Heart left ventricle (tissue), 16 donors: ENCODE measurements around the gene NOL12. TPM values are rescaled to one million over a fixed set of nuclear protein-coding genes. Genes with fewer than 3 reads are reported as not detected.
A peak's percentile ranks its signal among the peaks of the same experiment; 100 is the strongest.

ENCODE experiments used
- ATAC-seq, 4 donors: fragments of 200-7000 bp; cut with Tn5 transposase; one replicate each; pipeline ENCODE4 v1.9.1; 2020 to 2022; ENCODE audit warnings: moderate library complexity in 4 of 4, mild to moderate bottlenecking in 3 of 4, moderate number of reproducible peaks in 1 of 4
- DNase-seq, 5 donors: peaks; one replicate each; pipeline ENCODE4 v3.0.0-alpha.2; 2020
- H3K27ac ChIP-seq, 12 donors: fragments of 200-600 bp; sonication (generic) in 4 of 12; one replicate each; pipeline versions ENCODE4 v1.5.0 to v1.8.0; 2016 to 2022; ENCODE audit warnings: mild to moderate bottlenecking in 2 of 12
- H3K27me3 ChIP-seq, 9 donors: fragments of 200-600 bp; sonication (generic) in 2 of 9; one replicate each; pipeline versions ENCODE4 v1.5.1 to v1.8.0; 2016 to 2022; ENCODE audit warnings: mild to moderate bottlenecking in 3 of 9
- H3K36me3 ChIP-seq, 9 donors: fragments of 200-600 bp; sonication (generic) in 2 of 9; one replicate each; pipeline versions ENCODE4 v1.5.0 to v1.8.0; 2018 to 2022; ENCODE audit warnings: mild to moderate bottlenecking in 2 of 9
- H3K4me1 ChIP-seq, 12 donors: fragments of 200-600 bp; sonication (generic) in 4 of 12; one replicate each; pipeline versions ENCODE4 v1.5.0 to v1.8.0; 2016 to 2022; ENCODE audit warnings: mild to moderate bottlenecking in 3 of 12
- H3K4me3 ChIP-seq, 12 donors: fragments of 200-600 bp; sonication (generic) in 4 of 12; one replicate each; pipeline versions ENCODE4 v1.5.0 to v1.8.0; 2017 to 2022; ENCODE audit warnings: mild to moderate bottlenecking in 9 of 12, moderate library complexity in 4 of 12
- H3K9me3 ChIP-seq, 12 donors: fragments of 200-600 bp; sonication (generic) in 4 of 12; one replicate each; pipeline versions ENCODE4 v1.5.0 to v1.8.0; 2016 to 2022; ENCODE audit warnings: mild to moderate bottlenecking in 1 of 12
- CTCF ChIP-seq, 12 donors: fragments of 200-600 bp; sonication (generic) in 4 of 12; IDR thresholded peaks; one replicate each; pipeline versions ENCODE4 v1.5.0 to v1.8.0; 2018 to 2022; ENCODE audit warnings: antibody characterized with exemption in 12 of 12, mild to moderate bottlenecking in 5 of 12
- POLR2A ChIP-seq, 2 donors: fragments of 450-650 bp; IDR thresholded peaks; one replicate each; pipeline ENCODE4 v1.6.1; 2017; ENCODE audit warnings: antibody characterized with exemption in 2 of 2, mild to moderate bottlenecking in 2 of 2, moderate library complexity in 2 of 2
- WGBS, 4 donors: extraction: QIAGEN DNeasy Blood & Tissue Kit in 2 of 4; methylation state at CpG; one replicate each; pipeline versions ENCODE4 v1.1.5 to v1.1.7; 2013 to 2018; 5-methylcytosine and 5-hydroxymethylcytosine counted together
- intact Hi-C, 10 donors: fragments of 100-400 bp; cut with DNase I; formaldehyde crosslinking; loops; one replicate each; pipeline versions ENCODE4 v1.11.1 to v1.14.2; 2022
- polyA plus RNA-seq, 2 donors: library from polyadenylated mRNA; stranded (reverse); fragments of 200-250 nt; gene quantifications; one replicate each; pipeline ENCODE4 v1.2.3, GENCODE V29; 2013
- total RNA-seq, 9 donors: library from RNA; depleted of rRNA in 2 of 9; stranded (reverse); fragments of >200 nt in 2 of 9; fragmentation: NEBNext Ultra II Directional in 3 of 9; extraction: Animal tissue kit (Norgen Biotek cat#: 25700) in 3 of 9; gene quantifications; one replicate each; pipeline versions ENCODE4 v1.1.0 to v1.2.4, GENCODE V29; 2016 to 2023
- donor health status: ischemic (EF 13 %, LVEDD 7.1; RV severe dilation, severe dysfunction).
- donor health status: healthy with polysubstance abuse.
- donor health status: DM: no; HTN: yes; CAD: no.
- donor health status: DM: no; HTN: no; CAD: no.
- donor health status: ischemic (EF 25% LVEDD 6.9; RV normal size, moderate dysfunction).
- donor health status: ischemic (EF 25% LVEDD 5.7; RV mildly dilated, moderate dysfunction).
- donor health status: healthy.
- donor health status: DM: yes; HTN: yes; CAD: no.
- donor health status: ischemic (EF 35%, LVEDD 5.7; RV mildly dilated, moderate dysfunction).
- donor health status: nonischemic (EF 11% LVEDD 7.7; RV severe dilation, severe dysfunction).
- donor health status: DM: yes; HTN: yes; CAD: no.
- donor health status: PGD.
- donor health status: ischemic (EF 29% LVEDD 5.4; RV normal size, mild dysfunction).
- donor health status: nonischemic (EF 23%, LVEDD 6.1; RV moderate dilation, normal function).

Gene NOL12
- total and polyA plus RNA-seq, 11 donors, result 8.0 to 29.2 (median 14.3) TPM

DNA sequence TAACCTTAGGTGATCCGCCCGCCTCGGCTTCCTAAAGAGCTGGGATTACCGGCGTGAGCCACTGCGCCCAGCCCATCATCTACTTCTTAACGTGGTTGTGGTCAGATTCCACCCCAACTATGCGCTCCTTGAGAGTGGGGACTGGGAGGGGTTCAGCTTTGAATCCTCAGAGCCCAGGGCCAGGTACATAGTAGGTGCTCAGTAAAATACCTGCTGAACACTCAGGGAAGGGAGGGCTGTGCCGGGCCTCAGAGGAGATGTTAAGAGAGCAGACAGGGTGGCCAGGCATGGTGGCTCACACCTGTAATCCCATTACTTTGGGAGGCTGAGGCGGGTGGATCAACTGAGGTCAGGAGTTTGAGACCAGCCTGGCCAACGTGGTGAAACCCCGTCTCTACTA is 11.9 kb upstream of the NOL12 start:
- TF ChIP-seq CTCF (IDR thresholded peaks at IDR 0.05) (no peak), POLR2A (IDR thresholded peaks at IDR 0.05) (no peak)
- Histone ChIP-seq H3K36me3 (peaks cover 0 to 20% (median 16%) of the 10 kb centered on the region in 9 donors), H3K4me1 (peaks cover 3 to 60% (median 30%) of the 10 kb centered on the region in 12 donors), H3K4me3 (peak overlapping the region in 5 of 12 donors; percentile 66 to 92 (median 72)), H3K27me3 (no peaks in the 10 kb centered on the region), H3K9me3 (no peaks in the 10 kb centered on the region), H3K27ac (peak overlapping the region; percentile 74 to 99 (median 96))
- ATAC-seq, result no peak
- no peak for DNase-seq
- WGBS, 4 donors, result 88 to 89% (median 89%) methylated on average over 12 of the region's 12 CpGs
- intact Hi-C loops, result loop anchor here in 4 of 10 donors (2.0 kb wide), 2 partner anchors 15 to 65 kb away; partner anchors contain the start of genes PDXP (in 4 of the 4) and GGA1 (in 1 of the 4)

DNA sequence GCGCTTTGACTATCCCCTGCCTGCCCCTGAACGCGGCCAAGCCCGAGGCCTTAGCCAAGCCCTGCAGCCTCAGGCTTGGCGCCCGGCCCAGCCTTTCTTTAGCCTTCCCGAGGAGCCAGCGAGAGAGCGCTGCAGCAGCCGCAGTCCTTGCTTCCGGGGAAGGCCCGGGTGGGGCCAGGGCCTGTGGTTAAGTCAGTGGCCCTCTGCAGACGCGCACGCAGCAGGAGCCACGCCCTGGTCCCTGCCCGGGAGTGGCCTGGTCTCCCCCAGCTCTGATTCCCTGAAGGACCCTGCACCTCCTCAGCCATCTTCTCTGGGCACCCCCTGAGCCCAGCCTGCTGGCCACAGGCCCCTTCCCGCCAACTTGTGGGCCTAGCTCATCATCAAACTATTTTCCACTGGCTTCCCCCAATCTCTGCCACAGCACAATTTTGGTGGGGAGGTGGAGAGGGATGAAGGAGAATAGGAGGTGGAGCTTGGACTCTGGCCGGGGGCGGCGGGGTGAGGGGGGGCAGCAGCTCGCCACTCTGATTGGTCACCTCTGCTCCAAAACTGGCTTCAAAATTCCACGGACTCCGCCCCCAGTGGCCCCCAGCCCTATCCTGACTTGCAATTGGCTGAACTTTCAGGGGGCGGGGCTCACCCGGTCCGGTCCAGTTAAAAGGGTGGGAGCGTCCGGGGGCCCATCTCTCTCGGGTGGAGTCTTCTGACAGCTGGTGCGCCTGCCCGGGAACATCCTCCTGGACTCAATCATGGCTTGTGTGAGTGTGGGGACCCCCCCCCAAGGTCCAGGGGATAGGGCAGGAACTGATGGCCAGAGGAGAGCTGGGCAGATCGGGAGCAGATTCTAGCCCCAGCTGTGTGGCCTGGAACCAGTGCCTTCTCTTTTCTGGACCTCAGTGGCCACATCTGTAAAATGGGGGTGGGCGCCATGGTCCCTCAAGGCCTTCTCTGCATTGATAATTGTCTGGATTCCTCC is 10.9 kb upstream of the NOL12 start, which contains the start of gene LGALS1:
Gene LGALS1, plus strand, starts transcription at position 686 of the 979 bp plus-strand sequence. Its CDS starts 67 bp downstream, at position 753.
- ATAC-seq (peak; percentile 88 to 92 (median 90)), DNase-seq (peak; percentile 97 to 99 (median 98))
- Histone ChIP-seq H3K27ac (peak within 1 kb of the TSS; percentile 74 to 99 (median 96)), H3K9me3 (no peaks in the 10 kb centered on the region), H3K4me1 (peaks cover 3 to 60% (median 30%) of the 10 kb centered on the region in 12 donors), H3K36me3 (peaks cover 0 to 30% (median 25%) of the 10 kb centered on the region in 9 donors), H3K4me3 (peak within 1 kb of the TSS; percentile 52 to 92 (median 71)), H3K27me3 (no peaks in the 10 kb centered on the region)
- 1 to 7% (median 3%) methylated on average over 12 to 34 of the region's 34 CpGs for WGBS, 4 donors
- TF ChIP-seq POLR2A (IDR thresholded peaks at IDR 0.05) (peak in 1 of 2 donors; percentile 53), CTCF (IDR thresholded peaks at IDR 0.05) (peak in 5 of 12 donors; percentile 29 to 57 (median 49))
- intact Hi-C loops, result loop anchor here in 6 of 10 donors (1.0 to 5.0 kb wide), 7 partner anchors 13 to 77 kb away; partner anchors contain the start of genes PDXP (in 5 of the 6) and GGA1 (in 1 of the 6)

GRCh38 chr22:37675930-37676735 is 10.0 kb upstream of the NOL12 start:
- TF ChIP-seq CTCF (IDR thresholded peaks at IDR 0.05) (no peak), POLR2A (IDR thresholded peaks at IDR 0.05) (no peak)
- peak; percentile 12 to 33 (median 21) for ATAC-seq
- peaks cover 0 to 34% (median 28%) of the 10 kb centered on the region in 9 donors for H3K36me3 ChIP-seq
- H3K27ac ChIP-seq, result peak overlapping the region; percentile 74 to 99 (median 96)
- 5 to 19% (median 8%) methylated on average over 8 to 17 of the region's 17 CpGs for WGBS, 4 donors
- H3K4me1 ChIP-seq, result peaks cover 3 to 61% (median 32%) of the 10 kb centered on the region in 12 donors
- H3K27me3 ChIP-seq, result no peaks in the 10 kb centered on the region
- peak overlapping the region; percentile 52 to 92 (median 71) for H3K4me3 ChIP-seq
- H3K9me3 ChIP-seq, result no peaks in the 10 kb centered on the region
- intact Hi-C loops, result loop anchor here in 6 of 10 donors (1.0 to 5.0 kb wide), 7 partner anchors 14 to 76 kb away; partner anchors contain the start of genes PDXP (in 5 of the 6) and GGA1 (in 1 of the 6)
- peak; percentile 68 to 82 (median 73) for DNase-seq
